ENCODE measurements around the gene GAREM1.
"Not testable (repeated sequence)": the region's sequence is repeated elsewhere in the genome, so short reads cannot be mapped to it uniquely, and the experiment has no call there.

GAREM1 gene

DNA sequence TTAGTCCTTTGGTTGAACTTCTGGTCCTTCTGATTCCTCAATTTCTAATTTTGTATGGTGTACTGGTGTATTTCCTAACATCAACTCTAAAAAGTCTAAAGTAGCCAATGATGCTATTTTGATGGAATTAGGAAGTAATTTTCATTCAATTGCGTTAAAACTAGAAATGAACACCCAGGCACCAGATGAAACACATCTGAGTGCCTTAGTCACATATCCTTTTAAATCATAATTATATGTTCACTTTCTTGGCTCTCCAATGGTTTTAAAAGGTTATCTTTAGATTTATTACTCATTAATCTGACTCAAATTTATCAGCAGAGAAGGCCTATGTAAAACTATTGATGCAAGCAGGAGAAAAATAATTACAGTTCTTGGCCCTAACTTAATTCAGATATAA, 119.7 kb downstream of the GAREM1 start:
- Mint-ChIP-seq H3K27ac (no peak overlapping the region), H3K27me3 (ENCODE audit: low read depth, poor library complexity) (no peaks in the 10 kb centered on the region), H3K9me3 (no peaks in the 10 kb centered on the region), H3K36me3 (ENCODE audit: low read depth) (no peaks in the 10 kb centered on the region), H3K4me3 (no peak overlapping the region), H3K4me1 (peaks cover 13% of the 10 kb centered on the region)
- no peak for DNase-seq
- TF ChIP-seq, protein P1, sequence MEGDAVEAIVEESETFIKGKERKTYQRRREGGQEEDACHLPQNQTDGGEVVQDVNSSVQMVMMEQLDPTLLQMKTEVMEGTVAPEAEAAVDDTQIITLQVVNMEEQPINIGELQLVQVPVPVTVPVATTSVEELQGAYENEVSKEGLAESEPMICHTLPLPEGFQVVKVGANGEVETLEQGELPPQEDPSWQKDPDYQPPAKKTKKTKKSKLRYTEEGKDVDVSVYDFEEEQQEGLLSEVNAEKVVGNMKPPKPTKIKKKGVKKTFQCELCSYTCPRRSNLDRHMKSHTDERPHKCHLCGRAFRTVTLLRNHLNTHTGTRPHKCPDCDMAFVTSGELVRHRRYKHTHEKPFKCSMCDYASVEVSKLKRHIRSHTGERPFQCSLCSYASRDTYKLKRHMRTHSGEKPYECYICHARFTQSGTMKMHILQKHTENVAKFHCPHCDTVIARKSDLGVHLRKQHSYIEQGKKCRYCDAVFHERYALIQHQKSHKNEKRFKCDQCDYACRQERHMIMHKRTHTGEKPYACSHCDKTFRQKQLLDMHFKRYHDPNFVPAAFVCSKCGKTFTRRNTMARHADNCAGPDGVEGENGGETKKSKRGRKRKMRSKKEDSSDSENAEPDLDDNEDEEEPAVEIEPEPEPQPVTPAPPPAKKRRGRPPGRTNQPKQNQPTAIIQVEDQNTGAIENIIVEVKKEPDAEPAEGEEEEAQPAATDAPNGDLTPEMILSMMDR (IDR thresholded peaks at IDR 0.05): no peak

GRCh38 chr18:32349728-32350395, 120.8 kb downstream of the GAREM1 start:
- Mint-ChIP-seq H3K27me3 (ENCODE audit: low read depth, poor library complexity) (no peaks in the 10 kb centered on the region), H3K36me3 (ENCODE audit: low read depth) (no peaks in the 10 kb centered on the region), H3K4me1 (peaks cover 13% of the 10 kb centered on the region), H3K27ac (peak overlapping the region; percentile 94), H3K4me3 (no peak overlapping the region), H3K9me3 (no peaks in the 10 kb centered on the region)
- no peak for DNase-seq
- TF ChIP-seq, protein P1 (IDR thresholded peaks at IDR 0.05): no peak

- Mint-ChIP-seq H3K4me3 (no peak overlapping the region), H3K9me3 (no peaks in the 10 kb centered on the region), H3K36me3 (ENCODE audit: low read depth) (no peaks in the 10 kb centered on the region), H3K4me1 (peaks cover 13% of the 10 kb centered on the region), H3K27me3 (ENCODE audit: low read depth, poor library complexity) (peaks cover under 1% of the 10 kb centered on the region), H3K27ac (peak overlapping the region; percentile 97)
- DNase-seq: no peak
- TF ChIP-seq, protein P1 (IDR thresholded peaks at IDR 0.05): no peak
Measured at GRCh38 chr18:32346671-32347070, 124.0 kb downstream of the GAREM1 start.

GRCh38 chr18:32343634-32344033, 127.0 kb downstream of the GAREM1 start:
- H3K36me3 Mint-ChIP-seq (ENCODE audit: low read depth): peaks cover 7% of the 10 kb centered on the region
- no peak overlapping the region for H3K27ac Mint-ChIP-seq
- H3K4me1 Mint-ChIP-seq: peaks cover 7% of the 10 kb centered on the region
- no peaks in the 10 kb centered on the region for H3K9me3 Mint-ChIP-seq
- no peak overlapping the region for H3K4me3 Mint-ChIP-seq
- H3K27me3 Mint-ChIP-seq (ENCODE audit: low read depth, poor library complexity): peaks cover 4% of the 10 kb centered on the region
- no peak for DNase-seq
- TF ChIP-seq, protein P1 (IDR thresholded peaks at IDR 0.05): no peak

DNA sequence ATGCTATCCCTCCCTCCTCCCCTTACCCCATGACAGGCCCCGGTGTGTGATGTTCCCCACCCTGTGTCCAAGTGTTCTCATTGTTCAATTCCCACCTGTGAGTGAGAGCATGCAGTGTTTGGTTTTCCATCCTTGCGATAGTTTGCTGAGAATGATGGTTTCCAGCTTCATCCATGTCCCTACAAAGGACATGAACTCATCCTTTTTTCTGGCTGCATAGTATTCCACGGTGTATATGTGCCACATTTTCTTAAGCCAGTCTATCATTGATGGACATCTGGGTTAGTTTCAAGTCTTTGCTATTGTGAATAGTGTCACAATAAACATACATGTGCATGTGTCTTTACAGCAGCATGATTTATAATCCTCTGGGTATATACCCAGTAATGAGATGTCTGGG, 129.6 kb downstream of the GAREM1 start:
- H3K36me3 Mint-ChIP-seq (ENCODE audit: low read depth): peaks cover 11% of the 10 kb centered on the region
- not testable (repeated sequence) for H3K9me3 Mint-ChIP-seq; H3K27ac Mint-ChIP-seq; H3K4me1 Mint-ChIP-seq; DNase-seq; H3K27me3 Mint-ChIP-seq (ENCODE audit: low read depth, poor library complexity); H3K4me3 Mint-ChIP-seq

DNA sequence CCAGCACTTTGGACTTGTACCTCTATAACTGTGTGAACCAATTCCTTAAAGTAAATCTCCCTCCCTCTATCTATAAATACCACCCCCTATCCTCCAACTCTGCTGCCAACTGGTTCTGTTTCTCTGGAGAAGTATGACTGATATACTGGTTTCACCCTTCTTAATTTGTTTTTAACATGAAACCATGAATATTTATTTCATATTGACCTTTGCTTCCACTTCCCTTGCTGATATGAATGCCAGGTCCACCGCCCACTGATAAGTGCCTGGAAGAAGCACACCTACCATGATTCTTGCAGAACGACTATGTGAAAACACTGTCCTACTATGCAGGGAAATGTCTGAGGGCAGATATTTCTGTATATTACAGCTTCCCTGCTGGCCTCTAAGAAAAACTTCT, 131.6 kb downstream of the GAREM1 start:
- Mint-ChIP-seq H3K36me3 (ENCODE audit: low read depth) (peaks cover 11% of the 10 kb centered on the region), H3K4me3 (no peak overlapping the region), H3K27ac (no peak overlapping the region), H3K9me3 (no peaks in the 10 kb centered on the region), H3K27me3 (ENCODE audit: low read depth, poor library complexity) (peaks cover 7% of the 10 kb centered on the region), H3K4me1 (peaks cover 4% of the 10 kb centered on the region)
- DNase-seq: no peak
- TF ChIP-seq, protein P1 (IDR thresholded peaks at IDR 0.05): no peak

Measured in nephron progenitor cell (in vitro differentiated cells).